Ovary (tissue), 3 donors: ENCODE results near the gene ALDH1A1.

ENCODE experiments used
- EP300 ChIP-seq: sonication (generic); formaldehyde crosslinking; IDR thresholded peaks from one replicate; pipeline ENCODE4 v1.6.1; 2017; ENCODE audit warnings: antibody characterized with exemption
- POLR2A ChIP-seq: fragments of 450-650 bp; IDR thresholded peaks from one replicate; pipeline ENCODE4 v1.6.1; 2017; ENCODE audit warnings: antibody characterized with exemption, mild to moderate bottlenecking, moderate library complexity
- TF ChIP-seq, protein P1 (sequence below), 3 donors: fragments of 450-650 bp in 2 of 3; fragments of 200-600 bp in 1 of 3; IDR thresholded peaks; one replicate each; pipeline versions ENCODE4 v1.5.1 to v1.8.0; 2016 to 2022; ENCODE audit warnings: antibody characterized with exemption in 3 of 3, mild to moderate bottlenecking in 1 of 3
- donor health status: DM: no; HTN: no; CAD: no.

DNA sequence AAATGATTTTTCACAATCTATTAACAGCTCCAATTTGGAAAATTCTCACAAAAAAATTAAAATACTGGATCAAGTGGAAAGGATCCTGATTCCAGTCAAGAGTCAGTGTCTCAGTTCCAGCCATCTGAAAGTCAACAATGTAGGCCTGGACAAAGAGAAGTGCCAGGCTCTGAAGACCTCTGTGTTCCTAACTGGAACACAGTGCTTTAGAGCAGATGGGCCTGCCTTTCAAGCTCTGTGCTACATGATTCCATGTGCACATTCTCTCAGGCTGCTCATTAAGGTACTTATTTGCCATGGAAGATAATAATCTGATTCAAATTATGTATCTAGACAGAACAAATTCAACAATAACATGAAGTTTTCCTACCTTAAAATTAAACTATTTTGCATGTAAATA is 30.2 kb upstream of the ALDH1A1 start:
- TF ChIP-seq POLR2A (no peak), EP300 (no peak)
- TF ChIP-seq, protein P1, sequence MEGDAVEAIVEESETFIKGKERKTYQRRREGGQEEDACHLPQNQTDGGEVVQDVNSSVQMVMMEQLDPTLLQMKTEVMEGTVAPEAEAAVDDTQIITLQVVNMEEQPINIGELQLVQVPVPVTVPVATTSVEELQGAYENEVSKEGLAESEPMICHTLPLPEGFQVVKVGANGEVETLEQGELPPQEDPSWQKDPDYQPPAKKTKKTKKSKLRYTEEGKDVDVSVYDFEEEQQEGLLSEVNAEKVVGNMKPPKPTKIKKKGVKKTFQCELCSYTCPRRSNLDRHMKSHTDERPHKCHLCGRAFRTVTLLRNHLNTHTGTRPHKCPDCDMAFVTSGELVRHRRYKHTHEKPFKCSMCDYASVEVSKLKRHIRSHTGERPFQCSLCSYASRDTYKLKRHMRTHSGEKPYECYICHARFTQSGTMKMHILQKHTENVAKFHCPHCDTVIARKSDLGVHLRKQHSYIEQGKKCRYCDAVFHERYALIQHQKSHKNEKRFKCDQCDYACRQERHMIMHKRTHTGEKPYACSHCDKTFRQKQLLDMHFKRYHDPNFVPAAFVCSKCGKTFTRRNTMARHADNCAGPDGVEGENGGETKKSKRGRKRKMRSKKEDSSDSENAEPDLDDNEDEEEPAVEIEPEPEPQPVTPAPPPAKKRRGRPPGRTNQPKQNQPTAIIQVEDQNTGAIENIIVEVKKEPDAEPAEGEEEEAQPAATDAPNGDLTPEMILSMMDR (IDR thresholded peaks at IDR 0.05), result no peak
